HEK293 (cell line): ENCODE results near the gene PAIP1.
A peak's percentile ranks its signal among the peaks of the same experiment; 100 is the strongest.

Experiments
- FEZF1 ChIP-seq: fragments of 450-650 bp; formaldehyde crosslinking; IDR thresholded peaks from 2 replicates; pipeline ENCODE4 v1.5.1; 2016; ENCODE audit warnings: missing biosample characterization, missing genetic modification characterization
- GLIS2 ChIP-seq: fragments of 450-650 bp; formaldehyde crosslinking; IDR thresholded peaks from 2 replicates; pipeline ENCODE4 v1.5.1; 2016; ENCODE audit warnings: missing biosample characterization, missing genetic modification characterization
- HOXD13 ChIP-seq: sonication (generic); formaldehyde crosslinking; IDR thresholded peaks from 2 replicates; pipeline ENCODE4 v1.8.0; 2022; ENCODE audit warnings: missing genetic modification reagents, borderline replicate concordance
- OVOL3 ChIP-seq: fragments of 450-650 bp; formaldehyde crosslinking; IDR thresholded peaks from 2 replicates; pipeline ENCODE4 v1.5.1; 2016; ENCODE audit warnings: missing biosample characterization, missing genetic modification characterization
- ZBTB17 ChIP-seq: fragments of 450-650 bp; formaldehyde crosslinking; IDR thresholded peaks from 2 replicates; pipeline ENCODE4 v1.5.1; 2016; ENCODE audit warnings: missing biosample characterization, missing genetic modification characterization
- ZNF112 ChIP-seq: fragments of 450-650 bp; formaldehyde crosslinking; IDR thresholded peaks from 2 replicates; pipeline ENCODE4 v1.5.0; 2017; ENCODE audit warnings: missing biosample characterization, missing genetic modification characterization
- ZNF121 ChIP-seq: fragments of 450-650 bp; formaldehyde crosslinking; IDR thresholded peaks from 2 replicates; pipeline ENCODE4 v1.5.1; 2016; ENCODE audit warnings: missing biosample characterization, missing genetic modification characterization
- ZNF175 ChIP-seq: fragments of 450-650 bp; formaldehyde crosslinking; IDR thresholded peaks from 2 replicates; pipeline ENCODE4 v1.5.1; 2016; ENCODE audit warnings: missing biosample characterization, missing genetic modification characterization
- ZNF2 ChIP-seq: fragments of 450-650 bp; formaldehyde crosslinking; IDR thresholded peaks from 2 replicates; pipeline ENCODE4 v1.5.1; 2016; ENCODE audit warnings: missing biosample characterization, missing genetic modification characterization
- ZNF311 ChIP-seq: fragments of 450-650 bp; formaldehyde crosslinking; IDR thresholded peaks from 2 replicates; pipeline ENCODE4 v1.5.1; 2017; ENCODE audit warnings: missing biosample characterization, missing genetic modification characterization, borderline replicate concordance
- ZNF37A ChIP-seq: fragments of 450-650 bp; IDR thresholded peaks from 2 replicates; pipeline ENCODE4 v1.5.1; 2018; ENCODE audit warnings: missing biosample characterization, missing genetic modification characterization
- ZNF394 ChIP-seq: fragments of 450-650 bp; formaldehyde crosslinking; IDR thresholded peaks from 2 replicates; pipeline ENCODE4 v1.5.1; 2016; ENCODE audit warnings: missing biosample characterization, missing genetic modification characterization, mild to moderate bottlenecking, moderate library complexity, borderline replicate concordance
- ZNF426 ChIP-seq: fragments of 450-650 bp; formaldehyde crosslinking; IDR thresholded peaks from 2 replicates; pipeline ENCODE4 v1.5.1; 2017; ENCODE audit warnings: missing biosample characterization, missing genetic modification characterization, mild to moderate bottlenecking, inconsistent platforms, moderate library complexity
- ZNF510 ChIP-seq: fragments of 450-650 bp; formaldehyde crosslinking; IDR thresholded peaks from 2 replicates; pipeline ENCODE4 v1.5.1; 2018; ENCODE audit warnings: mild to moderate bottlenecking, missing genetic modification characterization, missing biosample characterization; ENCODE audit not compliant: insufficient replicate concordance
- ZNF600 ChIP-seq: fragments of 450-650 bp; formaldehyde crosslinking; IDR thresholded peaks from 2 replicates; pipeline ENCODE4 v1.5.1; 2016; ENCODE audit warnings: missing biosample characterization, missing genetic modification characterization
- ZNF610 ChIP-seq: fragments of 450-650 bp; formaldehyde crosslinking; IDR thresholded peaks from 2 replicates; pipeline ENCODE4 v1.5.1; 2016; ENCODE audit warnings: missing biosample characterization, missing genetic modification characterization, borderline replicate concordance
- ZNF623 ChIP-seq: fragments of 450-650 bp; formaldehyde crosslinking; IDR thresholded peaks from 2 replicates; pipeline ENCODE4 v1.5.1; 2016; ENCODE audit warnings: missing biosample characterization, missing genetic modification characterization
- ZNF629 ChIP-seq: fragments of 450-650 bp; formaldehyde crosslinking; IDR thresholded peaks from 2 replicates; pipeline ENCODE4 v1.5.1; 2017; ENCODE audit warnings: missing biosample characterization, missing genetic modification characterization
- ZNF664 ChIP-seq: fragments of 450-650 bp; formaldehyde crosslinking; IDR thresholded peaks from 2 replicates; pipeline ENCODE4 v1.5.1; 2016; ENCODE audit warnings: missing biosample characterization, missing genetic modification characterization
- ZNF677 ChIP-seq: fragments of 450-650 bp; IDR thresholded peaks from 2 replicates; pipeline ENCODE4 v1.5.0; 2018; ENCODE audit warnings: missing biosample characterization, mild to moderate bottlenecking, missing genetic modification characterization, moderate library complexity
- ZXDB ChIP-seq: fragments of 450-650 bp; formaldehyde crosslinking; IDR thresholded peaks from 2 replicates; pipeline ENCODE4 v1.5.1; 2016; ENCODE audit warnings: missing biosample characterization, missing genetic modification characterization
- TF ChIP-seq, protein P1 (sequence below): fragments of 450-650 bp; formaldehyde crosslinking; IDR thresholded peaks from 2 replicates; pipeline ENCODE4 v1.5.1; 2016; ENCODE audit warnings: missing biosample characterization, missing genetic modification characterization
- TF ChIP-seq, protein P2 (sequence below): fragments of 450-650 bp; formaldehyde crosslinking; IDR thresholded peaks from 2 replicates; pipeline ENCODE4 v1.5.1; 2017; ENCODE audit warnings: missing biosample characterization, missing genetic modification characterization
- TF ChIP-seq, protein P3 (sequence below): fragments of 450-650 bp; formaldehyde crosslinking; conservative IDR thresholded peaks from 2 replicates; pipeline ENCODE4 v1.5.1; 2016; ENCODE audit warnings: low read depth, missing biosample characterization, missing genetic modification characterization
- TF ChIP-seq, protein P4 (sequence below): fragments of 450-650 bp; formaldehyde crosslinking; optimal IDR thresholded peaks from 2 replicates; pipeline ENCODE3; 2016; ENCODE audit warnings: missing biosample characterization, mild to moderate bottlenecking, missing genetic modification characterization
- TF ChIP-seq, protein P5 (sequence below): fragments of 450-650 bp; formaldehyde crosslinking; IDR thresholded peaks from 2 replicates; pipeline ENCODE4 v1.5.1; 2016; ENCODE audit warnings: missing biosample characterization, missing genetic modification characterization
- TF ChIP-seq, protein P6 (sequence below): fragments of 450-650 bp; formaldehyde crosslinking; IDR thresholded peaks from 2 replicates; pipeline ENCODE4 v1.5.1; 2016; ENCODE audit warnings: missing biosample characterization, missing genetic modification characterization
- TF ChIP-seq, protein P7 (sequence below): fragments of 450-650 bp; formaldehyde crosslinking; IDR thresholded peaks from 2 replicates; pipeline ENCODE4 v1.5.1; 2016; ENCODE audit warnings: missing biosample characterization, missing genetic modification characterization

The PAIP1 gene

DNA sequence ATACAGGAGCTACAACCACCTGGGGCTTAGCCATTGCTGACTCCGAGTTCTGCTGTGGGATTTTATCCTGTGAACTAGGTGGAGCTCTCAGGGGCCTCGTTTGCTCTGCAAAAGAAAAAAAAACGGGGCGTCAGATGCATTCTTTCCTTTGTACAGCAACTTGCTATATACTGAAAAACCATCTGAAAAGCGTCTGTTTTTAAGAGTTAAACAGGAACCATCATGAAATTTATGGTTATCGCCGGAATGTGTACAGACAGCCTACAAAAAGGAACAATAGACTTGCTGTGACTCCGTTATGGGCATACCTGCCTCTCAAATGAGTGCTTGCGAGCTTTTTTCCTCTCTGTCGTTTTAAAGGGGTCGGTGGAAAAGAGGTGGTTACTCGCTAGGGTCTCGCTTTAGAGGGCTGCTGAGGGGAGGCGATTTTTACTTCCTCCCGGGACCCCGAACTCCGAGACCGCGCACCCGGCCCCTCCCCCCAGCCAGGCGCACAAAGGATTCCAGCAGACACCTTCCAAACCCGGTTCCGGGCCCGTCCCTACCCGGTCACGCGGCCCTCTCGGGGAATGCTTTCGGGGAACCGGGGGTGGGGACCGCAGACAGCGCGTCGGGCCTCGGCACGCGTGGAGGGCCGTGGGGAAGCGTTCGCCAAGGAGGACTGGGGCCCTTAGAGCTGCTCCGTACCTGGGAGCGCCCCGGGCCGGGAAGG, 826 bp downstream of the PAIP1 start (continued):
- TF ChIP-seq ZNF175 (tag by site-specific recombination) = no peak
- TF ChIP-seq ZNF677 = no peak
- TF ChIP-seq ZNF623 (tag by site-specific recombination) = no peak
- 0 out of 2 replicates have a peak, but pooled peaks have one; percentile 9 for TF ChIP-seq ZBTB17 (tag by site-specific recombination)
- 0 out of 2 replicates have a peak, but pooled peaks have one; percentile 15 for TF ChIP-seq ZNF2 (tag by site-specific recombination)
- no peak for TF ChIP-seq ZNF112 (tag by site-specific recombination)
- TF ChIP-seq, protein P1, sequence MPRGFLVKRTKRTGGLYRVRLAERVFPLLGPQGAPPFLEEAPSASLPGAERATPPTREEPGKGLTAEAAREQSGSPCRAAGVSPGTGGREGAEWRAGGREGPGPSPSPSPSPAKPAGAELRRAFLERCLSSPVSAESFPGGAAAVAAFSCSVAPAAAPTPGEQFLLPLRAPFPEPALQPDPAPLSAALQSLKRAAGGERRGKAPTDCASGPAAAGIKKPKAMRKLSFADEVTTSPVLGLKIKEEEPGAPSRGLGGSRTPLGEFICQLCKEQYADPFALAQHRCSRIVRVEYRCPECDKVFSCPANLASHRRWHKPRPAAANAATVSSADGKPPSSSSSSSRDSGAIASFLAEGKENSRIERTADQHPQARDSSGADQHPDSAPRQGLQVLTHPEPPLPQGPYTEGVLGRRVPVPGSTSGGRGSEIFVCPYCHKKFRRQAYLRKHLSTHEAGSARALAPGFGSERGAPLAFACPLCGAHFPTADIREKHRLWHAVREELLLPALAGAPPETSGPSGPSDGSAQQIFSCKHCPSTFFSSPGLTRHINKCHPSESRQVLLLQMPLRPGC (tag by site-specific recombination) = peak; percentile 81
- TF ChIP-seq, protein P2, sequence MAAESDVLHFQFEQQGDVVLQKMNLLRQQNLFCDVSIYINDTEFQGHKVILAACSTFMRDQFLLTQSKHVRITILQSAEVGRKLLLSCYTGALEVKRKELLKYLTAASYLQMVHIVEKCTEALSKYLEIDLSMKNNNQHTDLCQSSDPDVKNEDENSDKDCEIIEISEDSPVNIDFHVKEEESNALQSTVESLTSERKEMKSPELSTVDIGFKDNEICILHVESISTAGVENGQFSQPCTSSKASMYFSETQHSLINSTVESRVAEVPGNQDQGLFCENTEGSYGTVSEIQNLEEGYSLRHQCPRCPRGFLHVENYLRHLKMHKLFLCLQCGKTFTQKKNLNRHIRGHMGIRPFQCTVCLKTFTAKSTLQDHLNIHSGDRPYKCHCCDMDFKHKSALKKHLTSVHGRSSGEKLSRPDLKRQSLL = no peak
- TF ChIP-seq HOXD13 (CRISPR knock-in tag) = 0 out of 2 replicates have a peak, but pooled peaks have one; percentile 31
- no peak for TF ChIP-seq ZNF37A
- TF ChIP-seq, protein P3, sequence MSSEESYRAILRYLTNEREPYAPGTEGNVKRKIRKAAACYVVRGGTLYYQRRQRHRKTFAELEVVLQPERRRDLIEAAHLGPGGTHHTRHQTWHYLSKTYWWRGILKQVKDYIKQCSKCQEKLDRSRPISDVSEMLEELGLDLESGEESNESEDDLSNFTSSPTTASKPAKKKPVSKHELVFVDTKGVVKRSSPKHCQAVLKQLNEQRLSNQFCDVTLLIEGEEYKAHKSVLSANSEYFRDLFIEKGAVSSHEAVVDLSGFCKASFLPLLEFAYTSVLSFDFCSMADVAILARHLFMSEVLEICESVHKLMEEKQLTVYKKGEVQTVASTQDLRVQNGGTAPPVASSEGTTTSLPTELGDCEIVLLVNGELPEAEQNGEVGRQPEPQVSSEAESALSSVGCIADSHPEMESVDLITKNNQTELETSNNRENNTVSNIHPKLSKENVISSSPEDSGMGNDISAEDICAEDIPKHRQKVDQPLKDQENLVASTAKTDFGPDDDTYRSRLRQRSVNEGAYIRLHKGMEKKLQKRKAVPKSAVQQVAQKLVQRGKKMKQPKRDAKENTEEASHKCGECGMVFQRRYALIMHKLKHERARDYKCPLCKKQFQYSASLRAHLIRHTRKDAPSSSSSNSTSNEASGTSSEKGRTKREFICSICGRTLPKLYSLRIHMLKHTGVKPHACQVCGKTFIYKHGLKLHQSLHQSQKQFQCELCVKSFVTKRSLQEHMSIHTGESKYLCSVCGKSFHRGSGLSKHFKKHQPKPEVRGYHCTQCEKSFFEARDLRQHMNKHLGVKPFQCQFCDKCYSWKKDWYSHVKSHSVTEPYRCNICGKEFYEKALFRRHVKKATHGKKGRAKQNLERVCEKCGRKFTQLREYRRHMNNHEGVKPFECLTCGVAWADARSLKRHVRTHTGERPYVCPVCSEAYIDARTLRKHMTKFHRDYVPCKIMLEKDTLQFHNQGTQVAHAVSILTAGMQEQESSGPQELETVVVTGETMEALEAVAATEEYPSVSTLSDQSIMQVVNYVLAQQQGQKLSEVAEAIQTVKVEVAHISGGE = peak; percentile 30; the same call in 1 of the 2 replicates
- no peak for TF ChIP-seq ZNF311 (tag by site-specific recombination)
- TF ChIP-seq FEZF1 = no peak
- TF ChIP-seq GLIS2 (tag by site-specific recombination) = peak; percentile 82
- TF ChIP-seq, protein P4, sequence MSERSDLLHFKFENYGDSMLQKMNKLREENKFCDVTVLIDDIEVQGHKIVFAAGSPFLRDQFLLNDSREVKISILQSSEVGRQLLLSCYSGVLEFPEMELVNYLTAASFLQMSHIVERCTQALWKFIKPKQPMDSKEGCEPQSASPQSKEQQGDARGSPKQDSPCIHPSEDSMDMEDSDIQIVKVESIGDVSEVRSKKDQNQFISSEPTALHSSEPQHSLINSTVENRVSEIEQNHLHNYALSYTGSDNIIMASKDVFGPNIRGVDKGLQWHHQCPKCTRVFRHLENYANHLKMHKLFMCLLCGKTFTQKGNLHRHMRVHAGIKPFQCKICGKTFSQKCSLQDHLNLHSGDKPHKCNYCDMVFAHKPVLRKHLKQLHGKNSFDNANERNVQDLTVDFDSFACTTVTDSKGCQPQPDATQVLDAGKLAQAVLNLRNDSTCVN (tag by site-specific recombination) = peak; percentile 90
- TF ChIP-seq, protein P5, sequence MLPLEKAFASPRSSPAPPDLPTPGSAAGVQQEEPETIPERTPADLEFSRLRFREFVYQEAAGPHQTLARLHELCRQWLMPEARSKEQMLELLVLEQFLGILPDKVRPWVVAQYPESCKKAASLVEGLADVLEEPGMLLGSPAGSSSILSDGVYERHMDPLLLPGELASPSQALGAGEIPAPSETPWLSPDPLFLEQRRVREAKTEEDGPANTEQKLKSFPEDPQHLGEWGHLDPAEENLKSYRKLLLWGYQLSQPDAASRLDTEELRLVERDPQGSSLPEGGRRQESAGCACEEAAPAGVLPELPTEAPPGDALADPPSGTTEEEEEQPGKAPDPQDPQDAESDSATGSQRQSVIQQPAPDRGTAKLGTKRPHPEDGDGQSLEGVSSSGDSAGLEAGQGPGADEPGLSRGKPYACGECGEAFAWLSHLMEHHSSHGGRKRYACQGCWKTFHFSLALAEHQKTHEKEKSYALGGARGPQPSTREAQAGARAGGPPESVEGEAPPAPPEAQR = no peak
- TF ChIP-seq ZNF610 (tag by site-specific recombination) = no peak
- TF ChIP-seq ZNF121 (tag by site-specific recombination) = peak; percentile 76
- TF ChIP-seq ZXDB (tag by site-specific recombination) = peak; percentile 13
- TF ChIP-seq ZNF394 (tag by site-specific recombination) = no peak
- no peak for TF ChIP-seq OVOL3 (tag by site-specific recombination)
- TF ChIP-seq ZNF600 (tag by site-specific recombination) = peak; percentile 89
- TF ChIP-seq ZNF664 (tag by site-specific recombination) = no peak
- TF ChIP-seq ZNF629 (tag by site-specific recombination) = 0 out of 2 replicates have a peak, but pooled peaks have one; percentile 9
- TF ChIP-seq ZNF426 (tag by site-specific recombination) = no peak
- TF ChIP-seq, protein P6, sequence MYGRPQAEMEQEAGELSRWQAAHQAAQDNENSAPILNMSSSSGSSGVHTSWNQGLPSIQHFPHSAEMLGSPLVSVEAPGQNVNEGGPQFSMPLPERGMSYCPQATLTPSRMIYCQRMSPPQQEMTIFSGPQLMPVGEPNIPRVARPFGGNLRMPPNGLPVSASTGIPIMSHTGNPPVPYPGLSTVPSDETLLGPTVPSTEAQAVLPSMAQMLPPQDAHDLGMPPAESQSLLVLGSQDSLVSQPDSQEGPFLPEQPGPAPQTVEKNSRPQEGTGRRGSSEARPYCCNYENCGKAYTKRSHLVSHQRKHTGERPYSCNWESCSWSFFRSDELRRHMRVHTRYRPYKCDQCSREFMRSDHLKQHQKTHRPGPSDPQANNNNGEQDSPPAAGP (tag by site-specific recombination) = peak; percentile 26; the same call in 1 of the 2 replicates
- TF ChIP-seq, protein P7, sequence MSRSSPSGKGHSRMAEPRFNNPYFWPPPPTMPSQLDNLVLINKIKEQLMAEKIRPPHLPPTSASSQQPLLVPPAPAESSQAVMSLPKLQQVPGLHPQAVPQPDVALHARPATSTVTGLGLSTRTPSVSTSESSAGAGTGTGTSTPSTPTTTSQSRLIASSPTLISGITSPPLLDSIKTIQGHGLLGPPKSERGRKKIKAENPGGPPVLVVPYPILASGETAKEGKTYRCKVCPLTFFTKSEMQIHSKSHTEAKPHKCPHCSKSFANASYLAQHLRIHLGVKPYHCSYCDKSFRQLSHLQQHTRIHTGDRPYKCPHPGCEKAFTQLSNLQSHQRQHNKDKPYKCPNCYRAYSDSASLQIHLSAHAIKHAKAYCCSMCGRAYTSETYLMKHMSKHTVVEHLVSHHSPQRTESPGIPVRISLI (tag by site-specific recombination) = 0 out of 2 replicates have a peak, but pooled peaks have one; percentile 49
- TF ChIP-seq ZNF510 (tag by site-specific recombination) = no peak
